HEK293T (cell line): Measurements from ENCODE around the gene ST6GAL2.

Experiments
- ARNT ChIP-seq: fragments of 450-650 bp; IDR thresholded peaks from 2 replicates; pipeline ENCODE4 v1.6.1; 2017; ENCODE audit warnings: mild to moderate bottlenecking
- BHLHE40 ChIP-seq: fragments of 450-650 bp; IDR thresholded peaks from 2 replicates; pipeline ENCODE4 v1.6.1; 2016; ENCODE audit warnings: mild to moderate bottlenecking, moderate library complexity, borderline replicate concordance
- FOXA1 ChIP-seq: fragments of 450-650 bp; IDR thresholded peaks from 2 replicates; pipeline ENCODE4 v1.6.1; 2016; ENCODE audit warnings: mild to moderate bottlenecking
- FOXK2 ChIP-seq: fragments of 450-650 bp; IDR thresholded peaks from 2 replicates; pipeline ENCODE4 v1.6.1; 2016; ENCODE audit warnings: mild to moderate bottlenecking
- FOXM1 ChIP-seq: fragments of 450-650 bp; IDR thresholded peaks from 2 replicates; pipeline ENCODE4 v1.6.1; 2017; ENCODE audit warnings: mild to moderate bottlenecking, borderline replicate concordance
- LEF1 ChIP-seq: fragments of 450-650 bp; IDR thresholded peaks from 2 replicates; pipeline ENCODE4 v1.6.1; 2017; ENCODE audit warnings: mild to moderate bottlenecking, borderline replicate concordance
- SP1 ChIP-seq: fragments of 450-650 bp; IDR thresholded peaks from 2 replicates; pipeline ENCODE4 v1.6.1; 2017
- SUZ12 ChIP-seq: fragments of 450-650 bp; IDR thresholded peaks from 2 replicates; pipeline ENCODE4 v1.6.1; 2016; ENCODE audit warnings: mild to moderate bottlenecking
- TARDBP ChIP-seq: fragments of 450-650 bp; IDR thresholded peaks from 2 replicates; pipeline ENCODE4 v1.6.1; 2016

DNA sequence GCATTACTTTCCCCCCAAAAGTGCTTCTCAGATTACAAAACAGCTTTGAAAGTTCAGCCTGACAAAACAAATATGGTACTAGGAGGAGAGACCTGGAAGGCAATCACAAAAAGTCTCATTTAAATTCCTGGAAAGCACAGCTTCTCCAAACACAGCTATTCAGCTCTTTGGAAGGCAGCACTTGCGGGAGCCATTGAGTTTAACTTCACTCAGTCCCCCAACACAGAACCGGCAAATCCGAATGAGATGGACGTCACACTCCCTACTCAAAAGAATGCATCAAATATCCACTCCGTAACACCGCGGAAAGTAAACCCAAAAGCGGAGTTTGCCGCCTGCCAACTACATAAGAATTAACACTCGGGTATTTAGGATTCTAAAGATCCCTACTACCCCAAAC lies 638 bp downstream of the ST6GAL2 start:
- no peak for TF ChIP-seq SUZ12
- TF ChIP-seq LEF1, result no peak
- no peak for TF ChIP-seq FOXA1
- no peak for TF ChIP-seq FOXM1
- no peak for TF ChIP-seq FOXK2
- TF ChIP-seq SP1, result no peak
- no peak for TF ChIP-seq BHLHE40
- no peak for TF ChIP-seq ARNT
- TF ChIP-seq TARDBP, result no peak
